ENCODE measurements around the gene MIPOL1.

Gene MIPOL1

GRCh38 chr14:37563189-37563588, 365.5 kb downstream of the MIPOL1 start:
- no peak overlapping the region for H3K4me3 ChIP-seq (ENCODE audit: low read depth, low read length)
- no peak for DNase-seq (ENCODE audit: low read depth)
- TF ChIP-seq POLR2A (IDR thresholded peaks at IDR 0.05; ENCODE audit: extremely low read depth, insufficient read length) (no peak), MAX (IDR thresholded peaks at IDR 0.05; ENCODE audit: low read depth, low read length) (no peak), MYC (IDR thresholded peaks at IDR 0.05; ENCODE audit: low read depth, low read length) (no peak), CTCF (IDR thresholded peaks at IDR 0.05; ENCODE audit: low read depth, low read length) (no peak)

GRCh38 chr14:37565550-37565949, 367.8 kb downstream of the MIPOL1 start:
- no peak for TF ChIP-seq CTCF (IDR thresholded peaks at IDR 0.05; ENCODE audit: low read depth, low read length)
- no peak for DNase-seq (ENCODE audit: low read depth)
- no peak overlapping the region for H3K4me3 ChIP-seq (ENCODE audit: low read depth, low read length)

- H3K4me3 ChIP-seq (ENCODE audit: low read depth, low read length) = no peak overlapping the region
- TF ChIP-seq MYC (IDR thresholded peaks at IDR 0.05; ENCODE audit: low read depth, low read length) = no peak
- no peak for TF ChIP-seq MAX (IDR thresholded peaks at IDR 0.05; ENCODE audit: low read depth, low read length)
- TF ChIP-seq CTCF (IDR thresholded peaks at IDR 0.05; ENCODE audit: low read depth, low read length) = no peak
- TF ChIP-seq POLR2A (IDR thresholded peaks at IDR 0.05; ENCODE audit: extremely low read depth, insufficient read length) = no peak
- no peak for DNase-seq (ENCODE audit: low read depth)
These were observed 369.2 kb downstream of the MIPOL1 start for GRCh38 chr14:37566811-37567371.

GRCh38 chr14:37569729-37570128, 372.0 kb downstream of the MIPOL1 start:
- DNase-seq (ENCODE audit: low read depth) = no peak
- TF ChIP-seq MYC (IDR thresholded peaks at IDR 0.05; ENCODE audit: low read depth, low read length) (no peak), CTCF (IDR thresholded peaks at IDR 0.05; ENCODE audit: low read depth, low read length) (no peak), MAX (IDR thresholded peaks at IDR 0.05; ENCODE audit: low read depth, low read length) (no peak), POLR2A (IDR thresholded peaks at IDR 0.05; ENCODE audit: extremely low read depth, insufficient read length) (no peak)
- no peak overlapping the region for H3K4me3 ChIP-seq (ENCODE audit: low read depth, low read length)

GRCh38 chr14:37571391-37571790, 373.7 kb downstream of the MIPOL1 start:
- no peak for DNase-seq (ENCODE audit: low read depth)
- no peak overlapping the region for H3K4me3 ChIP-seq (ENCODE audit: low read depth, low read length)
- no peak for TF ChIP-seq MAX (IDR thresholded peaks at IDR 0.05; ENCODE audit: low read depth, low read length)
- TF ChIP-seq MYC (IDR thresholded peaks at IDR 0.05; ENCODE audit: low read depth, low read length) = no peak
- no peak for TF ChIP-seq POLR2A (IDR thresholded peaks at IDR 0.05; ENCODE audit: extremely low read depth, insufficient read length)
- no peak for TF ChIP-seq CTCF (IDR thresholded peaks at IDR 0.05; ENCODE audit: low read depth, low read length)

- no peak for DNase-seq (ENCODE audit: low read depth)
- H3K4me3 ChIP-seq (ENCODE audit: low read depth, low read length) = no peak overlapping the region
- TF ChIP-seq POLR2A (IDR thresholded peaks at IDR 0.05; ENCODE audit: extremely low read depth, insufficient read length) (no peak), MYC (IDR thresholded peaks at IDR 0.05; ENCODE audit: low read depth, low read length) (no peak), CTCF (IDR thresholded peaks at IDR 0.05; ENCODE audit: low read depth, low read length) (no peak), MAX (IDR thresholded peaks at IDR 0.05; ENCODE audit: low read depth, low read length) (no peak)
These were observed 375.6 kb downstream of the MIPOL1 start for GRCh38 chr14:37573356-37573755.
